CD4-positive, CD25-positive, alpha-beta regulatory T cell (primary cell): Measurements from ENCODE around the gene EDNRB. TPM values are rescaled to one million over a fixed set of nuclear protein-coding genes. Genes with fewer than 3 reads are reported as not detected.
A peak's percentile ranks its signal among the peaks of the same experiment; 100 is the strongest.

Source experiments
- ATAC-seq, 2 donors: fragments of 150-1000 bp; cut with Tn5 transposase; one replicate each; pipeline ENCODE4 v1.10.0; 2021; ENCODE audit warnings: low read depth in 2 of 2, moderate number of reproducible peaks in 2 of 2, moderate library complexity in 1 of 2
- DNase-seq, 3 donors: peaks; one replicate each; pipeline versions ENCODE4 v3.0.0 to v3.0.0-alpha.2; 2012 to 2022; ENCODE audit warnings: mixed read lengths in 1 of 3
- H3K27ac ChIP-seq: one replicate; pipeline ENCODE4 v1.7.0; 2013; ENCODE audit warnings: mild to moderate bottlenecking, low read length; ENCODE audit not compliant: insufficient read depth, poor library complexity, severe bottlenecking
- H3K27me3 ChIP-seq: one replicate; pipeline ENCODE4 v1.7.0; 2013; ENCODE audit warnings: low read length; ENCODE audit not compliant: control insufficient read depth, insufficient read depth
- H3K36me3 ChIP-seq: one replicate; pipeline ENCODE4 v1.7.0; 2013; ENCODE audit warnings: mild to moderate bottlenecking, low read length, moderate library complexity; ENCODE audit not compliant: control insufficient read depth, insufficient read depth
- H3K4me1 ChIP-seq: 2 replicates; pipeline ENCODE4 v1.7.0; 2013; ENCODE audit warnings: mild to moderate bottlenecking, low read length; ENCODE audit not compliant: insufficient read depth, control insufficient read depth, poor library complexity, severe bottlenecking
- H3K4me3 ChIP-seq: one replicate; pipeline ENCODE4 v1.7.0; 2013; ENCODE audit warnings: low read depth, mild to moderate bottlenecking, low read length, moderate library complexity
- H3K9me3 ChIP-seq, 2 experiments: 1 replicate in 1 of 2; 2 replicates in 1 of 2; pipeline ENCODE4 v1.7.0; 2013; ENCODE audit warnings: low read length in 2 of 2, mild to moderate bottlenecking in 1 of 2, moderate library complexity in 1 of 2; ENCODE audit not compliant: control insufficient read depth in 2 of 2
- H3K27ac Mint-ChIP-seq, 3 donors: one replicate each; pipeline ENCODE4 v1.8.0; 2020 to 2022; ENCODE audit warnings: mild to moderate bottlenecking in 3 of 3, mixed read lengths in 3 of 3, moderate library complexity in 2 of 3
- H3K27me3 Mint-ChIP-seq: one replicate; pipeline ENCODE4 v1.8.0; 2022; ENCODE audit warnings: mild to moderate bottlenecking, mixed read lengths
- H3K36me3 Mint-ChIP-seq: one replicate; pipeline ENCODE4 v1.8.0; 2020; ENCODE audit warnings: mixed read lengths
- H3K4me1 Mint-ChIP-seq, 4 donors: one replicate each; pipeline ENCODE4 v1.8.0; 2020 to 2022; ENCODE audit warnings: mixed read lengths in 4 of 4, mild to moderate bottlenecking in 1 of 4
- H3K4me3 Mint-ChIP-seq, 4 donors: one replicate each; pipeline ENCODE4 v1.8.0; 2020 to 2022; ENCODE audit warnings: mild to moderate bottlenecking in 4 of 4, mixed read lengths in 4 of 4, moderate library complexity in 3 of 4
- H3K9me3 Mint-ChIP-seq, 7 donors: one replicate each; pipeline ENCODE4 v1.8.0; 2020 to 2022; ENCODE audit warnings: mixed read lengths in 7 of 7, mild to moderate bottlenecking in 3 of 7, moderate library complexity in 2 of 7
- polyA plus RNA-seq, 4 donors: library from polyadenylated mRNA; unstranded; fragments of 300-500 nt; fragmentation: Illumina TruSeq; gene quantifications; one replicate each; pipeline ENCODE4 v1.2.3, GENCODE V29; 2021
- total RNA-seq: library from RNA; stranded (reverse); gene quantifications from one replicate; pipeline ENCODE4 v1.2.3, GENCODE V29; 2022

EDNRB gene
- total and polyA plus RNA-seq, 5 donors from 2014 or later: not detected

GRCh38 chr13:77908531-77908930 lies 10.1 kb downstream of the EDNRB start:
- ATAC-seq: no peak
- H3K4me3 ChIP-seq: no peak overlapping the region
- H3K27ac Mint-ChIP-seq: no peak overlapping the region
- H3K4me1 ChIP-seq: no peaks in the 10 kb centered on the region
- peaks cover 0 to 6% (median 0%) of the 10 kb centered on the region in 7 donors for H3K9me3 Mint-ChIP-seq
- no peaks in the 10 kb centered on the region for H3K36me3 ChIP-seq
- no peaks in the 10 kb centered on the region for H3K9me3 ChIP-seq
- H3K27ac ChIP-seq: no peak overlapping the region
- H3K36me3 Mint-ChIP-seq: no peaks in the 10 kb centered on the region
- DNase-seq: no peak
- H3K4me3 Mint-ChIP-seq: no peak overlapping the region
- H3K27me3 Mint-ChIP-seq: no peaks in the 10 kb centered on the region
- no peaks in the 10 kb centered on the region for H3K27me3 ChIP-seq
- H3K4me1 Mint-ChIP-seq: no peaks in the 10 kb centered on the region

- Mint-ChIP-seq H3K36me3 (no peaks in the 10 kb centered on the region), H3K9me3 (peaks cover 0 to 6% (median 0%) of the 10 kb centered on the region in 7 donors), H3K27ac (peak overlapping the region in 1 of 3 donors; percentile 48), H3K4me1 (no peaks in the 10 kb centered on the region), H3K4me3 (no peak overlapping the region), H3K27me3 (no peaks in the 10 kb centered on the region)
- no peak overlapping the region for H3K4me3 ChIP-seq
- H3K27ac ChIP-seq: no peak overlapping the region
- no peaks in the 10 kb centered on the region for H3K36me3 ChIP-seq
- H3K27me3 ChIP-seq: no peaks in the 10 kb centered on the region
- no peaks in the 10 kb centered on the region for H3K4me1 ChIP-seq
- no peaks in the 10 kb centered on the region for H3K9me3 ChIP-seq
- DNase-seq (no peak), ATAC-seq (no peak)
Observed at GRCh38 chr13:77907666-77908341, 10.8 kb downstream of the EDNRB start.

DNA sequence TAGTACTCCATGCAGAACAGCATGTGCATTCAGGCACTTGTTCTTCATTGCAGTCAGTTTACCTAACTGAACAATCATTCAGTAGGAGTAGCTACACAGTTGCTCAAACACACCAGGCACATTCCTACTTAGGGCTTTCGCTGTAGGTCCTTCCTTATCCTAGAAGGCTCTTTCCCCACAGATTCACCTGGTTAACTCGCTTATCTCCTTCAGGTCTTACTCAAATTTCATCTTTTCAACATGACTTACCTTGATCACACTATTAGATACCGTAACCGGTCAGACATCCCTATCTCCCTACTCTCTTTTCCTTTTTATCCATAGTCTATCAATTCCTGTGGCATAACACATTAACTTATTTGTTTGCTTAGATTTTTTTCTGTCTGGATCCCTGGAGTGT lies 14.6 kb downstream of the EDNRB start:
- Mint-ChIP-seq H3K27me3 (no peaks in the 10 kb centered on the region), H3K36me3 (no peaks in the 10 kb centered on the region), H3K9me3 (peaks cover 0 to 7% (median 0%) of the 10 kb centered on the region in 7 donors), H3K4me3 (no peak overlapping the region), H3K27ac (no peak overlapping the region), H3K4me1 (no peaks in the 10 kb centered on the region)
- no peaks in the 10 kb centered on the region for H3K9me3 ChIP-seq
- H3K4me3 ChIP-seq: no peak overlapping the region
- H3K27ac ChIP-seq: no peak overlapping the region
- H3K27me3 ChIP-seq: no peaks in the 10 kb centered on the region
- H3K36me3 ChIP-seq: no peaks in the 10 kb centered on the region
- ATAC-seq (no peak), DNase-seq (no peak)
- no peaks in the 10 kb centered on the region for H3K4me1 ChIP-seq

GRCh38 chr13:77903435-77903834 lies 15.2 kb downstream of the EDNRB start:
- Histone ChIP-seq H3K27ac (no peak overlapping the region), H3K4me1 (no peaks in the 10 kb centered on the region), H3K9me3 (no peaks in the 10 kb centered on the region), H3K36me3 (no peaks in the 10 kb centered on the region), H3K27me3 (no peaks in the 10 kb centered on the region), H3K4me3 (no peak overlapping the region)
- Mint-ChIP-seq H3K27me3 (no peaks in the 10 kb centered on the region), H3K4me1 (no peaks in the 10 kb centered on the region), H3K36me3 (no peaks in the 10 kb centered on the region), H3K4me3 (no peak overlapping the region), H3K27ac (no peak overlapping the region), H3K9me3 (peaks cover 0 to 7% (median 0%) of the 10 kb centered on the region in 7 donors)
- ATAC-seq: no peak
- no peak for DNase-seq

- DNase-seq: no peak
- H3K4me1 Mint-ChIP-seq: no peaks in the 10 kb centered on the region
- Histone ChIP-seq H3K36me3 (no peaks in the 10 kb centered on the region), H3K27me3 (no peaks in the 10 kb centered on the region), H3K27ac (no peak overlapping the region), H3K4me3 (no peak overlapping the region), H3K4me1 (no peaks in the 10 kb centered on the region), H3K9me3 (no peaks in the 10 kb centered on the region)
- H3K4me3 Mint-ChIP-seq: no peak overlapping the region
- no peak overlapping the region for H3K27ac Mint-ChIP-seq
- H3K9me3 Mint-ChIP-seq: peaks cover 0 to 7% (median 0%) of the 10 kb centered on the region in 7 donors
- H3K27me3 Mint-ChIP-seq: no peaks in the 10 kb centered on the region
- ATAC-seq: no peak
- no peaks in the 10 kb centered on the region for H3K36me3 Mint-ChIP-seq
Observed at GRCh38 chr13:77902319-77902963, 16.2 kb downstream of the EDNRB start.

DNA sequence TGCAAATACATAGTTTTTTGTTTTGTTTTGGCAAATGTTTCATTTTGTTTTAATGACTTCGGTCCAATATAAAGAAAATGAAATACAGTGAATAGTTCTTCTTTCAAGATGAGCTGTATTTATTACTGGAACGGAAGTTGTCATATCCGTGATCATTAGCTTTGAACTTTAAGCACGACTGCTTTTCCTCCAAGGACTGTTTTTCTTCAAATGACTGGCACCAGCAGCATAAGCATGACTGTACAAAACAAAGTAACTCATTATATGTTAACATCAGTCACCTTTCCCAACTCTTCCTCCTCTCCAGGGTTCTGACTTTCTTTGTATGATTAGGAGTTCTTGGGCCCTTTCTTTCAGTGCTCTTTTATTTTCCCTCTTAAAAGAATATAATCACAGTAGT lies 20.5 kb downstream of the EDNRB start:
- Mint-ChIP-seq H3K36me3 (no peaks in the 10 kb centered on the region), H3K27me3 (peaks cover 8% of the 10 kb centered on the region), H3K4me1 (no peaks in the 10 kb centered on the region), H3K27ac (no peak overlapping the region), H3K4me3 (no peak overlapping the region), H3K9me3 (peaks cover 0 to 3% (median 0%) of the 10 kb centered on the region in 7 donors)
- H3K36me3 ChIP-seq: no peaks in the 10 kb centered on the region
- no peak overlapping the region for H3K4me3 ChIP-seq
- H3K4me1 ChIP-seq: no peaks in the 10 kb centered on the region
- H3K27ac ChIP-seq: no peak overlapping the region
- no peaks in the 10 kb centered on the region for H3K9me3 ChIP-seq
- no peak for ATAC-seq
- DNase-seq: no peak
- no peaks in the 10 kb centered on the region for H3K27me3 ChIP-seq

- H3K27me3 Mint-ChIP-seq: peaks cover 8% of the 10 kb centered on the region
- Histone ChIP-seq H3K4me1 (no peaks in the 10 kb centered on the region), H3K27ac (no peak overlapping the region), H3K36me3 (no peaks in the 10 kb centered on the region), H3K27me3 (no peaks in the 10 kb centered on the region), H3K9me3 (no peaks in the 10 kb centered on the region), H3K4me3 (no peak overlapping the region)
- H3K4me1 Mint-ChIP-seq: no peaks in the 10 kb centered on the region
- ATAC-seq: no peak
- H3K27ac Mint-ChIP-seq: no peak overlapping the region
- H3K9me3 Mint-ChIP-seq: peaks cover 0 to 3% (median 0%) of the 10 kb centered on the region in 7 donors
- H3K4me3 Mint-ChIP-seq: no peak overlapping the region
- DNase-seq: no peak
- no peaks in the 10 kb centered on the region for H3K36me3 Mint-ChIP-seq
Observed at GRCh38 chr13:77896977-77897376, 21.7 kb downstream of the EDNRB start.

DNA sequence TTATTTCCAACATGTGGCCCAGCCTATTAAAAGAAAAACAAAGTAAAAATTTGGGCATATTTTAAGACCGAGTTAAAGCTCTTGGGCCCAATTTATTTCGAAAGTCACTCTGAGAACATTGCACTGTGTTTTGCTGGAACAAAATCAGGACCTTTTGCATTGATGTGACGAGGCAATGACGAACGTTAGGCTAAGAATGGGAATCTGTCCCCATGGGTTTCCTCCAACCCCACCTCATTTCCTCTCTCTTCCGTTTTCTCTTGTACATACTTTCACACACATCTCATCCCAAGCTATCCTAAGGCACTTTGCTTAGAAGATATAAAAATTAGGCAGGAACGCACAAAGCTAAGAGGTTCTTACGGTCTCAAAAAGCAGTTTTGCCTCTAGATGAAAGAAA lies 22.1 kb downstream of the EDNRB start:
- H3K4me3 Mint-ChIP-seq: no peak overlapping the region
- no peaks in the 10 kb centered on the region for H3K9me3 ChIP-seq
- ATAC-seq: no peak
- H3K27ac ChIP-seq: no peak overlapping the region
- H3K4me1 Mint-ChIP-seq: no peaks in the 10 kb centered on the region
- H3K4me1 ChIP-seq: no peaks in the 10 kb centered on the region
- H3K27me3 Mint-ChIP-seq: peaks cover 8% of the 10 kb centered on the region
- no peaks in the 10 kb centered on the region for H3K36me3 Mint-ChIP-seq
- peaks cover 0 to 2% (median 0%) of the 10 kb centered on the region in 7 donors for H3K9me3 Mint-ChIP-seq
- no peak overlapping the region for H3K27ac Mint-ChIP-seq
- no peak overlapping the region for H3K4me3 ChIP-seq
- H3K36me3 ChIP-seq: no peaks in the 10 kb centered on the region
- no peaks in the 10 kb centered on the region for H3K27me3 ChIP-seq
- no peak for DNase-seq
